HG02885 (cell line): ENCODE results near the gene LEKR1.
"Not testable (repeated sequence)": the region's sequence is repeated elsewhere in the genome, so short reads cannot be mapped to it uniquely, and the experiment has no call there.

ENCODE experiments used
- ATAC-seq: cut with Tn5 transposase; IDR thresholded peaks from one replicate; pipeline ENCODE4 v1.9.1; 2021; ENCODE audit warnings: mild to moderate bottlenecking; ENCODE audit not compliant: unreplicated experiment, poor library complexity

The LEKR1 gene

DNA sequence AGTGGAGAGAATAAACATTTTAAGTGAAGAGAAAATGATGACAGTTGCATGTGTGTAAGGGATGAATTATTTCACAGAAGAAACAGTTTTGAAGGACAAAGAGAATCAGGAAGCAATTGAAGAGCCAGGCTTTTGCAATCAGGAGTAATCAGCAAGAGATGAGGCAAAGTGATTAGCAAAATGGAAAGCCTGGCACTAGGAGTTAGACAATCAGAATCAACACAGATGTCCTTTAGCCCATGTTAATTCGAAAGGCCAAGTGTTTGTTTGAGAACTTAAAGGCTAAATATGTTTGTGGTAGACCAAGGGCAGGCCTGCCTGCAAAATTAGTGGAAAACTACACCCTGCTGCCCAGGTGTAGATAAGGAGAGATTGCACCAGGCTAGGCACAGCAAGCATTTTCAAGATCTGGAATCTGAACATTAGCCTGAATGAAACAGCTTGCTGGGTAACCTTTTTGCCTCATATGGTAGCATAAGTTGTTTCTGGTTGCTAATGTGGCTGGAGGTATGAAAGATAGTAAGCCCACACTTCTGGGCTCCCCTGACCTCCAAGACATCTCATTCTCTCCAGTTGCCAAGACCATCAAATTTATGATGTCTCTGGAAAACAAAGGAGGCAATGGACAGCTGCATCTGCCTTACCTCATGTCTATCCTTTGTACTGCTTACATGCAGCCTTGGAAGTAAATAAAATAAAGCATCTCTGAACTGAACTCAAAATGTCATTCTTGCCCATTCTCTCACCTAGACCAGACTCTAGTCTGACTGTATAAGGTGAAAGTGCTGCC is 22.0 kb upstream of the LEKR1 start:
- ATAC-seq = no peak

DNA sequence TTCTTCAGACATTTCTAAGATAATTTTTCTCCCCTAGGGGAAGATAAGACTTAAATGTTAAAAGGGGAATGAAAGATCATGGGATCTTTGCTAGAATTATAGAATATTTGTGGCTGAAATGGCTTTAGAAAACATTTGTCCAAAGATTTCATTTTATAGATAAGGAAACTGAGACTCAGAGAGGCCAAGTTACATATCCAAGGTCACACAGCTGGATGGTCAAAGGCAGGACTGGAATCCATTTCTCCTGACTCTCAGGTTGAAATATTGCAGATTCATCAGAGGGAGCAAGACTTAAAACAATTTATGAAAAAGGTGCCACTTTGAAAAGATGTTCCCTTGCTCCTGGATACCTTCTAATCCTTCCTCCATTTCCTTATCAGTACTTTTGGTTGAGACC is 19.5 kb upstream of the LEKR1 start:
- ATAC-seq = no peak

DNA sequence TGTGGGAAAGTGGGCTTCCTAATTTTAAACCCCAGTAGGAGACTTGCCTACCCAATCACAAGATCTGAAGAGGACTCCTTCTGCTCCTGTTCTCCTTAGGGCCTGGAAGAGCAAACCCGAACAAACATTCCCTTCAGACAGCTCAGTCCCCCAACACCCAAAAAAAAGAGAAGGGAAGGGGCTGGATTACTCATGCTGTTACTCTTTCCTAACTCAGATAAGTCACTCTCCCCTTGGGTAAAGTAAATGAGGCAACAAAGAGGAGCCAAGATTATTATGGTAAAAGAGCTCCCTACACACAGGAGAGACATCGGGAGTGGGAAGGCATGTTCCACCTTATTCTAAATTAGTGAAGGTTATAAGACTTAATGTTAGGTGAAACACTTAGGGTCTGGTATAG is 18.1 kb upstream of the LEKR1 start:
- no peak for ATAC-seq

DNA sequence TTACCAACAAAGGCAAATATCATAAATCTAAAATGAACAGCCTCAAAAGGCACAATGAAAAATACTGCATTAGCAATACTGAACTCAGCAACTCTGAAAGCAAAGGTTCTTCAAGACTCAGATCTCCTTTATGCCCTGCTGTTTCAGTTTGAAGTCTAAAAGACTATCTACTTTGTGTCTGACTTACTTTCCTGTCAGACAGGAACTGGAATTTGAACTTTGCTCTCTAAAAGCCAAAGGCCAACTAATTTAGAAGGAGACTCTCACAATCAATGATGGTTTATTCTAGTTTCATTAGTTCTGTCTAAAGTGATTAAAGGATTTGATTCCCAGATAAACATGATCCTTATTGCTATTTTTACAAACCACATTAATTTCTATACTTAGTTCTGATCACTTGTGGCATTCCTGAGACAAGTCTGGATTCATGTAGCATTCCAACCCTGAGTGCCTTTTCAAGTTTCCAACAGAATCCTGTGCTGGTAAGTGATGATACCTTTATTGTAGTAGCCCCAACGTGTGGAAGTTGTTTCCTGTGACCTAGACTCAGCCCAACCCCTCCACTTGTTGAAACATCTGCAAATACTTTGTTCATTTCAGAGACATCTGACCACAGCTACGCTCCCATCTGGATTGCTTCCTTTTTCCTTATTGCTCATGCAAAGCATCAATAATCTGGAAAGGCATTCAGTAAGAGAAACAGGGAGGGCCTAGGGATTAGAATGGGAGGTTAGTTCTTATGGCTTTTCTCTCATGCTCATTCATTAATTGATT is 14.9 kb upstream of the LEKR1 start:
- no peak for ATAC-seq

DNA sequence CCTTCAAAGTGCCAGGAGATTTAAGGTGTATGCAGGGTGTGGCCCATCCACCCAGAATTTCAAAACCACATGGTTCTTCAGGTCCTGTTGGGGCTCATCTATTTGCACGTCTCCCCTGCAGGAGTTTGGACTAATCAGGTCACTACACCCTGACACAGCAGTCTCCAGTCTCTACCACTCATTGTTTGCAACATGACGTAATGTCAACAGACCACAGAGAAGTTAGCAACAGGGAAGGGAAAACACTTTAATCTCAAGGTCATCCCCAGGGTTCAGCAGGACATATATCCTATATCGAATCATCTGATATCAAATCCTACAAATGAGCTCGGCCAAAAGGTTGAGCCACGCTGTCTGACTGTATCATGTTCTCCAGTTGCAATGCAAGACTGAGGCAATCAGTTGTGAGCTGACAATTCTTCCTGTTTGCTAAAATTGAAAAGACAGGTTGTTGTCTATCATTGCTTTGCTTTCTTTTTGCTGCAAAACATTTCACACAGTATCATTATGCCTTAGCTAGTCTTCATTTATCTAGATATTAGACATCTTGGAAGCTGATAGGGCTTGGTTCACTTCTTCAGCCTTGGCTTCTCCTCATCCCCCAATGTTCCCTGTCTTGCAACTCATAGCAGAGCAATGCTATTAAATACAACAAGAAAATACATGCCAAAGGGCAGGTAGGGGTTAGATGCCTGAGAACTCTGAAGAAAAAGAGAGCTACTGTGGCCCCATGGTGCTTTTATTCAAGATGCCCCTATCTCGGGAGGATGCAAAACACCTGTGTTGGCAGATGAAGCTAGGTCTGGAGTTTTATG is 13.4 kb upstream of the LEKR1 start:
- ATAC-seq = no peak

DNA sequence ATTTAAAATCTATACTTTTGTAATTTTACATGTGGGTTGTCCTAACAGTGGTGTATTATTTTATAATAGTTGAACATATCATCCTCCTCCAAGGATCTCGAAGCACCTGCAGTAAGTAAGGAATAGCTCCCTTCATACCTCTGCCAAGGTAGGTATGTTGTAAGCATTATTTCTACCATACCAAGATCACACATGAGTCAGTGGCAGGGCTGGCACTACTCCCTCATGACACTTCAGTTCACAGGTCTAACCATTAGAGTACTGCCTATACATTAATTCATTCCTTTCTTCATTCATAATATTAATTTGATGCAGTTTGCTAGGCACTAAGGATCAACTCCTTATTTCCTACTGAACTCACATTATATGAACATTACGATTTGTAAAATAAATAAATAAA is 11.9 kb upstream of the LEKR1 start:
- ATAC-seq = no peak

DNA sequence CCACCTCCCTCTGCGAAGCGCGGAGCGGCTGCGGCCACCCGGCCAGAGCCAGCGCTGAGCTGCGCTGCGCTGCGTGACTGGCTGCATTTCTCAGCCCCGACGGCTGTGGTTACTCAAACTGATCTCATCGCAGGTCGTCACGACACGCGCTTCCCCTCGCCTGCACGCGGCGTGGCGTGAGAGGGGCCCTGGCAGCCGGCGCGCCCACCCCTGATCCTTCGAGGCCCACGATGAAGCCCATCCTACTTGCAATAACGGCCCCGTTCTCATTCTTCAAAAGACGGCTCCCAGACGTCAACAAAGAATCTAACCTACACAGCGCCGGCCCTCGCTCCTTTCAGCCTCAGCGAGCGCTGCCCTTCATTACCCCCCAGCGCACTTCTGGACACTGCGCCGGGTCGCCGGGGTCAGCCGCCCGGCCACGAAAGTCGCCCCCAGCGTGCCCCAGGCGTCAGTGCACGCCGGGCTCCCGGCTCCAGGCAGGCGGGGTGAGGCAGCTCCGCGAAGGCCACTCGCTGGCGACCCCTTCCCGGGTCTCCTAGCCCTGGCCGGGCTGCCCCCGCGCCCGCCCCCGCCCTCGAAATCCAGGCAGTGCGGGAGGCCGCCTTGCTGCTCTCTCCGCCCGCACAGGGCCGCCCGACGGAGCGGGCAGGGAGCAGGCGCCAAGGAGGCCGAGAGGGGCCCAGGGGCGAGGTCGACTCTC is 9.9 kb upstream of the LEKR1 start:
- ATAC-seq = peak; percentile 29

DNA sequence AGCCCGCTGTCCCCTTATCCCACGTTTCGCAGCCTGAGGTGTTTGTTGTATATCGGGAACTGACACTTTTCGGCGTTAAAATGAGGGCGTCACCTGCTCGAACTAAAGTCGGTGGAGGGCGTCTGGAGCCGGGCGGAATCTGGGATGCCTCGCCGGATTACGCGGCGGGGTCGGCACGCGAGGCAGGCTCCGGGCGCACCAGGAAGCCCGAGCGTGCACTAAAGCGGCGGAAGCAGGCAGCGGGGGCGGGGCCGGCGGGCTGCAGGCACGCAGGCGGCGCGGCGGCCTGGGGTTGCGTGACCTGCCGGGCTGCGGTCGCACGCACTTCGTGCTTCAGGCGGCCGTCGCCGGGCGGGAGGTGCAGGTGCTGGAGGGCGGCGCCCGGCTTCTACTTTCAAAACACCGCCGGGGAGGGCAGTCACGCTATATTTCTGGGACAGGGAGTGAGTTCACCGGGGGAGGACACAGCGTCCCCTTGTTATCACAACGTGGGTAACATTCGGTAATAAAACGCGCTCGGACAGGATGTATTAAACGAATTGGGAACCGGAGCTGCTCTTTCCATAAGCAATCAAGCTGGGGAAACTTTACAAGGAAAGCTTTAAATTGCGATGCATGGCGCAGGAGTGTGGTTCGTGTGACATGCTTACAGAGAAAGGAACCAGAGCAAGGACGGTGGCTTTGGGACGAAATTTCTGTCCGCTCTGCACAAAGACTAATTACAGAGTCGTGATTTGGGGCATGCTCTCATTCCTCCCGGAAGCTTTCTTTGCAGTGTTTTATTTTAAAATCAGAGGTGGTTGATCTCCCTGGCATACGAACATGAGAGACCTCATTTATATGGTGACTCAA is 9.1 kb upstream of the LEKR1 start:
- ATAC-seq = peak; percentile 78

DNA sequence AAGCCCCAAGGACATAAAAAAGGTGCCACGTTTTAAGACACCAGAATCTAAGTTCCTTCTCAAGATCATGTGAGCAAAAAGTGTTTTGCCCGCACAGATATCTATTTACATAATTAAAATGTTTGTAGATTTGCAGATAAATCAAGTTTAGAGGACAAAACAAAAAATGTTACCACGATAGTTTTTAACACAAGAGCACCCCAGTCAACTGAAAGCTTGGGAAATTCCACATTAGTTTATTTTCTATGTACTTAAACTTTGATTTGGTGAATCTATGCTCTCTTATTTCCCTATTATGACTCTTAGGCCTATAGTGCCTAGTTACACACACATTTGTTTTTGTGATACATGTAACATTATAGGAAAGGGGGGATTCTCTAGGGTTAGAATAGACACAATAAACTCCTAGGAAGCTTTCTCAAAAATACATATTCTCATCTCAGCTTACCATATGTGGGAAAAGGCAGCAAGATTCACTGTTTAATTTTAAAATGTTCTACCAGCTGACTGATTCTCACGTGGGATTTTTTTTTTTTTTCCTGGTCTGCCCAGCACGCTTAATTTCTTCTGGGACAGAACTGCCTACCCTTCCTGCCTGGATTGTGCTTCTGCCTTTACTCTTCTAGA is 8.4 kb upstream of the LEKR1 start:
- no peak for ATAC-seq

DNA sequence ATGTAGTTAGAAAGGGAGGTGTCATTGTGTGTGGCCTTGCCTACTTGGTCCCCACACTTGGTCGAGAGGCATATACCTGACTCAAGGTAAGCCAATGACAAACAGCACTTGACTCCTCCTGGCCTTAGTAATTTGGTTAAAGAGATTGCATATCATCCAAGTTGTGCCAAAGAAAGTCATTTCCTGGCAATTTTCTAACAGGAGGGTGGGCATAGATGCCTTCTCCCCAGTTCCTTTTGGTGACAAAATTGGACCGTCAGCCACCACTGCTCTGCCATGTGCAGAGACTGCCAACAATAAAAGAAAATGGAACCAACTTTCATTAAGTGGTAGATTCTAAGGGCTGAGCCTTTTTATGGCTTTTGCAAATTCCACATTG is 7.9 kb upstream of the LEKR1 start:
- no peak for ATAC-seq

DNA sequence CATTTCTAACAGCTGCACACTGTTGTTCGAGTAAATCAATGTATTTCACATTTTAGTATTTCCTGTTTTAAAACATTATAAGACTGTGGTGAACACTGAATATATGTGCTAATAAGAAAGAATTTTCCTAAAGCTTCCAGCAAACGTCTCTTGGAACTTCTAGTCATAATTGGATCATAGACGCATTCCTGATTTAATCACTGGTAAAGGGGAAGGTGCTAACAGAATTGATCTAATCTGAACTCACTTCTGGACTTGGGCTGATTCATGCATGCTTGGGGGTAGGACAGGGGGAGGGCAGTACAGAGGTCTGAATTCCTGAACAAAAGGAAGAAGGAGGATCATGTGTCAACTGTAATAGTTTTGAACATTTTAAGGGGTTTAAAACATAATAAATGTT is 7.3 kb upstream of the LEKR1 start:
- ATAC-seq = no peak

DNA sequence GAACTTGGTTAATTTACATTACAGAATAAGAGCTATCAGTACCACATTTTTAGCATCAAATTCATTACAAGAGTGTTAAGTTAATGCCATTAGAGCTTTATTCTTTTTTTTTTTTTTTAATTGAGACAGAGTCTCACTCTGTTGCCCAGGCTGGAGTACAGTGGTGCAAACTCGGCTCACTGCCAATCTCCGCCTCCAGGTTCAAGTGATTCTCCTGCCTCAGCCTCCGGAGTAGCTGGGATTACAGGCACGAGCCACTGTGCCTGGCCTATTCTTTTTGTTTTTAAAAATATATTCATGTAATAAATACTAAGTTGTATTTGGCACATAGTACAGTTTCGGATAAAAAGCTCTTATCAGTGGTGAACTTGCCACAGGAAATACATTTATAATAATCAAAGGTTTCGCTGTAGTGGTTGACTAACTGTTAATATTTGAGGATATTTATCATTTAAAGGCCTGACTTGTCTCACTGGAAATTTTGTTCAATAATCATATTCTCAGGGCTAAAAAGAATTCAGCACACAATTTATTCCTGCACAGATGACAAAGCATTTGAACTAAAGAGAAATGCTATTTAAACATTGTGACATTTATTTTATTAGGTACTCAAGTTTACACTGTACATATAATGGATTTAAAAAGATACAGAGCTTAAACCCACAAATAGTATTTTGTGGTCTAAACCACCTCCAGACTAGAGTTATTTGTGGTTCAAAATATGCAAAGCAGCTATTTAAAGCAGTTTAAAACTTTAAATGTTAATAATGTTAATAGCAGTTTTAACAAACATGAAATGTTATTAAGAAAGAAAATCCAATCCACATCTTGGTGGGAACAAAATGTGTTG is 6.1 kb upstream of the LEKR1 start:
- ATAC-seq = no peak

DNA sequence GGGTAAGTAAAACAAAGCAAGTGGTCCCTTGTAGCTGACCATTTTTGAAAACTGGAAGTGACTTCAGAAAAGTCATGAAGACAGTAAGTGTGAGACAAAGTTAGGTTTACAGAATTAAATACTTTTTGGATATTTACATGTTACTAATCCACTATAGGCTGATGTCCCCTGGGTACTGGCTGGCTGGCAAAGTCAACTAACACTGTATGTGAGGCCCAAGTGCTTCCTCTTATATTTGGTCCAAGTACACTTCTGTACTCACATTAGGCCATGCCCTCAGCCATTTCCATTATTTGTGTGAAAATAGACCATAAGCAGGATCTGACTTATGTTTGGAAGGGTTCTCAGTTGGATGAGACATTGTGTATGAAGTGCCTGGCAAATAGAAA is 5.5 kb upstream of the LEKR1 start:
- no peak for ATAC-seq

DNA sequence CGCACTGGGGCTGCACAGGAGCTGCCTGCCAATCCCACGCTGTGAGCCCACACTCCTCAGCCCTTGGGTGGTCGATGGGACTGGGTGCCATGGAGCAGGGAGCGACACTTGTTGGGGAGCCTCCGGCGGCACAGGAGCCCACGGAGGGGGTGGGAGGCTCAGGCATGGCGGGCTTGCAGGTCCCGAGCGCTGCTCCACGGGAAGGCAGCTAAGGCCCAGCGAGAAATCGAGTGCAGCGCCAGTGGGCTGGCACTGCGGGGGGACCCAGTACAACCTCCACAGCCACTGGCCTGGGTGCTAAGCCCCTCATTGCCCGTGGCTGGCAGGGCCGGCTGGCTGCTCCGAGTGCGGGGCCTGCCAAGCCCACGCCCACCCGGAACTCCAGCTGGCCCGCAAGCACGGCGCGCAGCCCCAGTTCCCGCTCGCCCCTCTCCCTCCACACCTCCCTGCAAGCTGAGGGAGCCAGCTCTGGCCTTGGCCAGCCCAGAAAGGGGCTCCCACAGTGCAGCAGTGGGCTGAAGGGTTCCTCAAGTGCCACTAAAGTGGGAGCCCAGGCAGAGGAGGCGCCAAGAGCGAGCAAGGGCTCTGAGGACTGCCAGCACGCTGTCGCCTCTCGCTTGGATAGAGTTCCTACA is 3.4 kb upstream of the LEKR1 start:
- ATAC-seq = not testable (repeated sequence)

DNA sequence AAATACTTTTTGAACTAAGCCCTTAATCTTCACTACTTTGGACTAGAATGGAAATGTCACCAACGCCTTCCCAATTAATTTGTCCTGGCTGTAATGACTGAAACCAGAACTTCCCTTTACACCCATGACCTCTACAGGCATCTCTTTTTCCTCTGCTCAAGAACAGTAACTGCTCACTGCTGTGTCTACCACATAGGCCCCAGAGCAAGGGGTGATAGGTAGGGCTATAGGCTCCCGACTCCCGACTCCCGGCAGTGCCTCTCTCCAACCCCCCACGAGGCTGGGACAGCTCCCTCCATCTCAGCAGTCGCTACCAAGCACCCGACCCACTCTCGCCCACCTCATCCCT is 384 bp upstream of the LEKR1 start:
- ATAC-seq = peak; percentile 59

DNA sequence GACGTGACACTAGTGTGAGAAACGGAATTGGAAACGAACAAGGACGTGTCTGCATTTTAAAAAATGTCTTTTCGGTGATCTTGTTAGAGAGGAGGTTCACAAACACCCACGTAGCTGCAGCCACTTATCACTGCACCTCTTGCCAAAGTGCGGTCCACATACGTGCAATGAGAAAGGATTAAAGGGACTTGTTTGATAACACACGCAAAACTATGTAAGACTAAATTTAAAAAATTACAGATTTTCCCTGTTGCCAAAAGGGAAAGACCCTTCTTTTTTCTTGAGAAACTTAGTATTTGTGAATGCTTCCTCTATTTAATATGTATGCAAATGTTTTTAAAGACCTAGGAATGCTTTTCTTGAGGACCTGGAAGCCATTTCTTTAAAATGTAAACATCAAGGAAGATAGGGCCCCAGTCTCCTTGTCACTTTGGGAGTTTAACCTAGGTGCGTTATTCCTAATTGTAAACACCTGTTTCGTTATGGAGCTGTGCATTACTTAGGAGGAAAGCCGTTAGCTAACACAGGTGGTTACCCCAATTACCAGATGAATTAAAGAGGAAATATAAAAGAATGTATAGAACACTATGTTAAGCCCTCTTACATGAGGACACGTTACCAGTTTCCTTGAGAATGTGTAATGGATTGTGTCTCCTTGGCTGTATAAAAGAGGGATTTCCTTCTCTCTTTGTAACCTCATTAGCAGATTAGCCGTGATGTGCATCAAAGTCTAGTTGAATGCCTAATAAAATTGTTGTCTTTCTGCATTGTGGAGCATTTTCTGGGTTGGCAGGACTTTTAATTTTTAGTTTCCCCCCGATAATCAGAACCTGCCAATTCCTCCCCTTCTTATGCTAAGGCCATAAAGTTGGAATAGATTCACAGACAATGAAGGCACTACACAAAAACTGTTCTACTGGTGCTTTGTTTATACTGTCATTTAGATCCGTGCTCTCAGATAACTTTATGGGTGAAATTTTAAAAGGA is 1.0 kb downstream of the LEKR1 start:
- ATAC-seq = no peak

DNA sequence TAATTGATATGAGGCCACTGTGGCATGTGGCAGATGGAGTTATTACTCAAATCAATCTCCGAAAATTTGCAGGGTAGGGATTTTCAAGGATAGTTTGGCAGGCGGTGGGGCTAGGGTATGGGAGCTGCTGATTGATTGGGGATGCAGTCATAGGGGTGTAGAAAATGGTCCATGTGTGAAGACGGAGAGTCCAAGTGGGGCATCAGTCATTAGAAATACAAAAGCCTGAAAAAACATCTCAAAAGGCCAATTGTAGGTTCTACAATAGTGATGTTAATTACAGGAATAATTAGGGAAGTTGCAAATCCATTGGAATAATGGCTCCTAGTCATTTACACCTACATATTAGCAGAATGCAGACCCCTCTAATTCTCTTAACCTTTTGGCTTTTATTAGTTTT is 4.9 kb downstream of the LEKR1 start:
- no peak for ATAC-seq
